Measurements from ENCODE around the gene NAPA.

NAPA gene

GRCh38 chr19:47461876-47462275 lies 53.0 kb downstream of the NAPA start:
- TF ChIP-seq POLR2A (IDR thresholded peaks at IDR 0.05; ENCODE audit: low read depth, low read length): no peak
- DNase-seq (ENCODE audit: insufficient read length, low spot score): no peak
- no peak for FAIRE-seq

GRCh38 chr19:47459477-47459876 lies 55.4 kb downstream of the NAPA start:
- no peak for DNase-seq (ENCODE audit: insufficient read length, low spot score)
- no peak for FAIRE-seq
- TF ChIP-seq POLR2A (IDR thresholded peaks at IDR 0.05; ENCODE audit: low read depth, low read length): no peak

- TF ChIP-seq POLR2A (IDR thresholded peaks at IDR 0.05; ENCODE audit: low read depth, low read length): no peak
- FAIRE-seq: no peak
- DNase-seq (ENCODE audit: insufficient read length, low spot score): no peak
Observed at GRCh38 chr19:47458672-47459071, 56.2 kb downstream of the NAPA start.

GRCh38 chr19:47456721-47457474 lies 58.0 kb downstream of the NAPA start:
- FAIRE-seq: no peak

GRCh38 chr19:47450478-47450877 lies 64.4 kb downstream of the NAPA start:
- no peak for TF ChIP-seq POLR2A (IDR thresholded peaks at IDR 0.05; ENCODE audit: low read depth, low read length)
- DNase-seq (ENCODE audit: insufficient read length, low spot score): no peak
- no peak for FAIRE-seq

More at GRCh38 chr19:47456721-47457474, 58.0 kb downstream of the NAPA start:
- no peak for TF ChIP-seq POLR2A (IDR thresholded peaks at IDR 0.05; ENCODE audit: low read depth, low read length)
- DNase-seq (ENCODE audit: insufficient read length, low spot score): no peak

- DNase-seq (ENCODE audit: insufficient read length, low spot score) (no peak), FAIRE-seq (no peak)
- no peak for TF ChIP-seq POLR2A (IDR thresholded peaks at IDR 0.05; ENCODE audit: low read depth, low read length)
Observed at GRCh38 chr19:47448360-47448727, 66.5 kb downstream of the NAPA start.

GRCh38 chr19:47447470-47448359 lies 67.1 kb downstream of the NAPA start:
- TF ChIP-seq POLR2A (IDR thresholded peaks at IDR 0.05; ENCODE audit: low read depth, low read length): no peak
- no peak for DNase-seq (ENCODE audit: insufficient read length, low spot score)
- FAIRE-seq: no peak

- DNase-seq (ENCODE audit: insufficient read length, low spot score) (no peak), FAIRE-seq (no peak)
- TF ChIP-seq POLR2A (IDR thresholded peaks at IDR 0.05; ENCODE audit: low read depth, low read length): no peak
Observed at GRCh38 chr19:47446534-47447469, 68.1 kb downstream of the NAPA start.

- no peak for TF ChIP-seq POLR2A (IDR thresholded peaks at IDR 0.05; ENCODE audit: low read depth, low read length)
- no peak for DNase-seq (ENCODE audit: insufficient read length, low spot score)
- no peak for FAIRE-seq
Observed at GRCh38 chr19:47445937-47446402, 68.9 kb downstream of the NAPA start.

- no peak for DNase-seq (ENCODE audit: insufficient read length, low spot score)
- TF ChIP-seq POLR2A (IDR thresholded peaks at IDR 0.05; ENCODE audit: low read depth, low read length): no peak
- no peak for FAIRE-seq
Observed at GRCh38 chr19:47445527-47445926, 69.3 kb downstream of the NAPA start.

GRCh38 chr19:47444388-47444821 lies 70.5 kb downstream of the NAPA start:
- no peak for TF ChIP-seq POLR2A (IDR thresholded peaks at IDR 0.05; ENCODE audit: low read depth, low read length)
- FAIRE-seq (no peak), DNase-seq (ENCODE audit: insufficient read length, low spot score) (no peak)

GRCh38 chr19:47443331-47443730 lies 71.5 kb downstream of the NAPA start:
- FAIRE-seq (no peak), DNase-seq (ENCODE audit: insufficient read length, low spot score) (no peak)
- TF ChIP-seq POLR2A (IDR thresholded peaks at IDR 0.05; ENCODE audit: low read depth, low read length): no peak

- TF ChIP-seq POLR2A (IDR thresholded peaks at IDR 0.05; ENCODE audit: low read depth, low read length): no peak
- DNase-seq (ENCODE audit: insufficient read length, low spot score) (no peak), FAIRE-seq (no peak)
Observed at GRCh38 chr19:47438793-47439220, 76.1 kb downstream of the NAPA start.

Data from H54 (cell line).